GM19035 (cell line): Measurements from ENCODE around the gene MEIS3.
"Not testable (repeated sequence)": the region's sequence is repeated elsewhere in the genome, so short reads cannot be mapped to it uniquely, and the experiment has no call there.

ENCODE experiments used
- ATAC-seq: cut with Tn5 transposase; IDR thresholded peaks from one replicate; pipeline ENCODE4 v1.9.1; 2021; ENCODE audit not compliant: unreplicated experiment

Gene MEIS3

GRCh38 chr19:47416643-47416985, 2.7 kb downstream of the MEIS3 start:
- no peak for ATAC-seq

GRCh38 chr19:47415953-47416642, 3.2 kb downstream of the MEIS3 start:
- no peak for ATAC-seq

DNA sequence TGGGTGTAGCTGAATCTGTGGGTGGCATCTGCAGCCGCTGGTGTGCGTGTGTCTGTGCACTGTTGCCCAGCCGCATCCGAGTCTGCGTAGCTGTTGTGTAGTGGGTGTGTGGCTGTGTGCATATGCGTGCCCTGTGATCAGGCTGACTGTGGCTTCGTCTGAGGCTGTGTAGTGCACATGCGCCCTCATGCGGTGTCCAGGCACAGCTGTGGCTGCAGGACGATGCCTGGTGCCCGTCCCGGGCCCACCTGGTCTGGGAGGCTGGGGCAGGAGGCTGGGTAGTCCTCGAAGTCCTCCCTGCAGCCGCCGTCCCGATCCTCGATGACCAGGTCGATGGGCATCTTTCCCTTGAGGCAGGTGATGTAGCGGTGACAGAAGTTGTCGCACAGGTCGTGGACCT, 4.9 kb downstream of the MEIS3 start:
- no peak for ATAC-seq

GRCh38 chr19:47413941-47414340, 5.4 kb downstream of the MEIS3 start:
- no peak for ATAC-seq

DNA sequence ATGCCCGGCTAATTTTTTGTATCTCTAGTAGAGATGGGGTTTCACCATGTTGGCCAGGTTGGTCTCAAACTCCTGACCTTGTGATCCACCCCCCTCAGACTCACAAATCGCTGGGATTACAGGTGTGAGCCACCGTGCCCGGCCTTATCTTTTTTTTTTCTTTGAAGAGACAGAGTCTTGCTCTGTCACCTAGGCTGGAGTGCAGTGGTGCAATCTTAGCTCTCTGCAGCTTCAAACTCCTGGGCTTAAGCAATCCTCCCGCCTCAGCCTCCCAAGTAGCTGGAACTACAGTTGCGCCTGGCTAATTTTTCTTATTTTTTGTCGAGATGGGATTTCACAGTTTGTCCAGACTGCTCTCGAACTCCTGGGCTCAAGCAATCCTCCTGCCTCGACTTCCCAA, 7.6 kb downstream of the MEIS3 start:
- not testable (repeated sequence) for ATAC-seq

DNA sequence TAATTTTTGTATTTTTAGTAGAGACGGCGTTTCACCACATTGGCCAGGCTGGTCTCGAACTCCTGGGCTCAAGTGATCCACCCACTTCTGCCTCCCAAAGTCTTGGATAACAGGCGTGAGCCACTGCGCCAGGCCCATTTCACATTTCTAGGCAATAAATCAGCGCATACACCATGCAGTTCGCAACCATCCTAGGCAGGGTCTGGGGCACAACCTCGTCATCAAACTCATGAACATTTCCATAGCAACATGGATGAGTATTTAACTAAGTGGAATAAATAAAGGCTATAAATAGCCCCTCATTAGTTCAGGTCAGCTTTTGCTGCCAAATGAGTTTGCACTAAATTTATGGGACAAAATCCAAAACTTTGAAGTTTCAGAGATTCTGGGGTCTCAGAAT, 8.2 kb downstream of the MEIS3 start:
- ATAC-seq = no peak

DNA sequence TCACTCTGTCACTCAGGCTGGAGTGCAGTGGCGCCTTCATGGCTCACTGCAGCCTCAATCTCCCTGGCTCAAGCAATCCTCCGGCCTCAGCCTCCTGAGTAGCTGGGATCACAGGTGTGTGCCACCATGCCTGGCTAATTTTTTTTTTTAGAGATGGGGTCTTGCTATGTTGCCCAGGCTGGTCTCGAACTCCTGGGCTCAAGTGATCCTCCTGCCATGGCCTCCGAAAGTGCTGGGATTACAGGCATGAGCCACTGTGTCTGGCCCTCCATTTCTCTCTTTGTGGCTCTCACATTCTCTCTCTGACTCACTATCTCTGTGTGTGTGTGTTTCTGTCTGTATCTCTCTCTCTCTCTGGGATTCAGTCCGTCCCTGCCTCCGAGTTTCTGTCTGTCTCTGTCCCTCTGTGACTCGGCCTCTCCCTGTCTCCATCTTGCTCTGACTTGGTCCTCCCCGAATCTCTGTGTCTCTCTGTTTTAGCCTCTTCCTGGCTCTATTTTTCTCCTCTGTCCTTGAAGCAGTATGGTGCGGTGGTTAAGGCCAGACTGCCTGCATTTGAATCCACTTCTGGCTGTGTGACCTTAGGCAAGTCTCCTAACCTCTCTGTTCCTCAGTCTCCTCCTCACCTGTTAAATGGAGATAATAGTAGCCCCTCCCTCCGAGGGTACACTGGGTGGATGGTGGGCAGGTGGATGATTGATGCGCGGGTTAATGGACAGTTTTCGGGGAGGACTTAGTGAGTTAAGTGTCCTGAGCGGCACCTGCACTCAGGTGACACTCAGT, 11.0 kb downstream of the MEIS3 start:
- no peak for ATAC-seq

GRCh38 chr19:47407417-47407774, 11.9 kb downstream of the MEIS3 start:
- no peak for ATAC-seq

- ATAC-seq = no peak
These were observed 12.5 kb downstream of the MEIS3 start for GRCh38 chr19:47406711-47407416.

GRCh38 chr19:47405854-47406417, 13.4 kb downstream of the MEIS3 start:
- no peak for ATAC-seq

DNA sequence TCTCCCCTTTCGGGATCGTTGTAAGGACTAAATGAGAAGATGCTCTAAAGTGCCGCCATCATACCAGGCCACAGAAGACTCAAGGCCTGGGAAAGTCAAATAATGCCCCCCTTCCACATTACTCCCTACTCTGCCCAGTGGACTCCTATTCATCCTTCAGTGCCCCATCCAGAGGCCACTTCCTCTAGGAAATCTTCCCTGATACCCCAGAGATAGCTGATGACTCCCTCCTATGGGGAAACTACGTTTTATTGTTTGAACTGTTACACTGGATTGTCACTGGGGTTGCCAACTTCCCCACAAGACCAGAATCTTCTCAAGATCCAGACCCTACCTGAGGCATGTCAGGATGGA, 14.2 kb downstream of the MEIS3 start:
- ATAC-seq = no peak

DNA sequence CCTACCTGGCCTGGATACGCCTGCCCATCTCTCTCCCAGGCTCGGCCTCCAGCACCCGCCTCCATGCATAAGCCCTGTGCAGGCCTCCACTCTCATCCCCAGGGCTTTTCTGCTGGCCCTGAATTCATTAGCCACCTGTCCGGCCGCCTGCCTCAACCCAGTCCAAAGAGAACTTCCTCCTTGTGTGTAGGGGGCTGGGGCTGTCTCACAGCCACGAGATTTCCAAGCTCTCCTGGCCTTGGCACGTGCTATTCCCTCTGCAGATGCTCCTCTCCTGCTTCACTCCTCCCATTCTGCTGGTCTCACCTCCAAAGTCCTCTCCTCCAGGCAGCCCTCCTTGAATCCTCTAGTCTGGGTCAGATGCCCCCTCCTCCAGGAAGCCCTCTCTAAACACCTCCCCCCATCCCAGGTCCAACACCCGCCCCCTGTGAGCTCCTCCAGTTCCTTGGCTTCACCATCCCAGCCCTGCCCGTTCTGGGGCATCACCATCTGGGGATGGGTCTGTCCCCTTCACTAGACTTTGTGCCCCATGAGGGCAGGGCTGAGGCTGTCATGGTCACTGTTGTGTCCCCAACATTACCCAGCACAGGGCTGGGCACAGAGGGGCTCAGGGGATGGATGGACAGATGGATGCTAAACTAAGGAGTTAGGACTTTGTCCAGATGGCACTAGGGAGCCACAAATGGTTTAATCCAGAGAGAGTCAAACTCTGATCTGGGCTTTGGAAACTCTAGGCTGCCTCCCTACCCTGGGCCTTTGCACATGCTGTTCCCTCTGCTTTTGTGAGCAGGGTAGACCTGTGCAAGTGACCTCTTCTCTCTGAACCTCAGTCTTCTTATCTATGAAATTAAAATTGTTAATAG, 14.8 kb downstream of the MEIS3 start:
- ATAC-seq = no peak

DNA sequence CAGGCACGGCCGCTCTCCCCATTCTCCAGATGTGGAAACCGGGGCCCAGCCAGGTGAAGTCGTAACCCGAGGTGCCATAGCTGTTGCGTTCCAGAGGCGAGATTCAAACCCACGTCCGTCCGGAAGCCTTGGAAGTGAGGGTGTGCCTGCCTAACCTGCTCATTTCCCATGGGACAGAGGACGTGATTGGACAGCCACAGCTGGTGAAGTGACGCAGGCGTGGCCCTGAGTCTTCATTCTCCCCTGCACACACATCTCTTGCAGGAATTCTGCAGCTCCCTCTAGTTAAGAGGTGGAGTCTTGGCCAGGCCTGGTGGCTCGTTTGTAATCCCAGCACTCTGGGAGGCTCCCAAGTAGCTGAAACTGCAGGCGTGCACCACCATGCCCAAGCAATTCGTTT, 16.8 kb downstream of the MEIS3 start:
- no peak for ATAC-seq

DNA sequence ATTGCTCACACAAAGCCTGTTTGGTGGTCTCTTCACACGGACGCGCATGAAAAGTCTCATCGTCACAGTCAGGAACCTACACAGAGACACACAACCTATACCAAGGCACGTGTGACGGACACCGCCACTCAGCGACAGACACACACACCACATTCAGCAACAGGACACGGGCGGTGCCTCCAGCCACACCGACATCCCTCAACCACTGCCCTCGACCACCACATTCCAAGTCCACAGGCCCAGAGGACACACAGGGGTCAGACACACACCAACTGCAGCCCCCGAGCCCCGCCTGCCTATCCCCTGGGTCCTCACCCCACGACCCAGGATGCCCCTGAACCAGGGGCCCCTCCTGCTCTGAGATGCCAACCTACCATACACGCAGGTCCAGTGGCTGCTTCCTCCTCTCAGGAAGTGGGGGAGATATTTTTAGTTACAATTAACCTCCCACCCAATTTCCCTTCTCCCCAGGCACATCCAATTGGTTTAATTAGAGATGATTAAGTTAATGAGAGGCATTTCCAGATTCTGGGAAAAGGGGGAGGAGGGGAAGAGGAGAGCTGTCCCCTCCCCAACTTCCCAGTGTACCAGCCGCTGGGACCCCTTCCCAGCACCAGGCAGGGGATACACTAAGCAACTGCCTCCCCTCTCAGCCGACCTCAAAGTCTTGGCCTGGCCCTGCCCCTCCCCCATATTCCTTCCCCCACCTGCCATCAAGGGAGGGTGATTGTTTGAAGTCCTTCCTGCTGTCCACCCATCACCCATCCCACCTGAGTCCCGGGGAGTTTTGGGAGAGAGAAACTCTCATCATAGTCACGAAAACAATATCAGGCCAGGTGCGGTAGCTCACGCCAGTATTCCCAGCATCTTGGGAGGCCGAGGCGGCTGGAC, 20.4 kb downstream of the MEIS3 start:
- ATAC-seq = no peak

DNA sequence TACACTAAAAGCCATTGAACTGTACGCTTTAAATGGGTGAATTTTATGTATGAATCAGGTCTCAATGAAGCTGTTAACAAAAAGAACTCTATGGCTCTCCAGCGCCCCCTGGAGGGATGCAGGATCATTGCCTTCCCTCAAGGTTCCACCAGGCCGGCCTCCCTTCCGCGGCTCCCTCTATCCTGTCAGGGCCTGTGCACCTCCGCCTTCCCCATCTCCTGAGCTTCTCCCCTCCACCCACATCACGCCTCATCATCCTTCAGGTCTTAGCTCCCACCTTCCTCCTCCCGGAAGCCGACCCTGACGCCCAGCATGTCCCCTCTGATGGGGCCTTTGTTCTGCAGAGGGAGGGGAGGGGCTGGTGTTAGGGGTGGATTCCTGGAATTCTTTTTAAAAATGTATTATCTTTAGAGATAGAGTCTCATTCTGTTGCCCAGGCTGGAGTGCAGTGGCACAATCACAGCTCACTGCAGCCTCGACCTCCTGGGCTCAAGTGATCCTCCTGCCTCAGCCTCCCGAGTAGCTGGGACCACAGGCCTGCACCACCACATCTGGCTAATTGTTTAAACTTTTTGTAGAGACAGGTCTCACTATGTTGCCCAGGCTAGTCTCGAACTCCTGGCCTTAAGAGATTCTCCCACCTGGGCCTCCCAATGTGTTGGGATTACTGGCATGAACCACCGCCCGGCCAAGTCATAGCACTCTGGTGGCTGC, 27.7 kb downstream of the MEIS3 start:
- ATAC-seq = no peak

GRCh38 chr19:47390533-47391488, 28.5 kb downstream of the MEIS3 start:
- no peak for ATAC-seq

- ATAC-seq = no peak
These were observed 30.2 kb downstream of the MEIS3 start for GRCh38 chr19:47389150-47389556.

GRCh38 chr19:47388721-47389120, 30.6 kb downstream of the MEIS3 start:
- ATAC-seq = not testable (repeated sequence)
